Activated B cell treated with CpG ODN at 0.5 μM for 24 hours (primary cell): ENCODE measurements around the gene NOC3L. TPM values are rescaled to one million over a fixed set of nuclear protein-coding genes. Genes with fewer than 3 reads are reported as not detected.
A peak's percentile ranks its signal among the peaks of the same experiment; 100 is the strongest.

ENCODE experiments used
- ATAC-seq: fragments of 200-7000 bp; cut with Tn5 transposase; one replicate; pipeline ENCODE4 v1.10.0; 2021; ENCODE audit warnings: low read depth, mild to moderate bottlenecking, moderate library complexity
- CTCF ChIA-PET: fragments of 350-600 bp; sonication (Branson Sonifier 250); formaldehyde crosslinking; loops from one replicate; lab custom pipeline; 2021; ENCODE audit warnings: antibody characterized with exemption; lab: Charles Lee
- POLR2A ChIA-PET: fragments of 350-600 bp; sonication (Branson Sonifier 250); formaldehyde crosslinking; loops from one replicate; lab custom pipeline; 2021; ENCODE audit warnings: antibody characterized with exemption; lab: Charles Lee
- DNase-seq: peaks from one replicate; pipeline ENCODE4 v3.0.0; 2022
- H3K27ac Mint-ChIP-seq: one replicate; pipeline ENCODE4 v1.8.0; 2020; ENCODE audit warnings: mixed read lengths
- H3K27me3 Mint-ChIP-seq: one replicate; pipeline ENCODE4 v1.8.0; 2021; ENCODE audit warnings: mixed read lengths
- H3K36me3 Mint-ChIP-seq: one replicate; pipeline ENCODE4 v1.8.0; 2021; ENCODE audit warnings: low read depth, mixed read lengths
- H3K4me1 Mint-ChIP-seq: one replicate; pipeline ENCODE4 v1.8.0; 2021; ENCODE audit warnings: mixed read lengths
- H3K4me3 Mint-ChIP-seq: one replicate; pipeline ENCODE4 v1.8.0; 2020; ENCODE audit warnings: mild to moderate bottlenecking, mixed read lengths
- H3K9me3 Mint-ChIP-seq: one replicate; pipeline ENCODE4 v1.8.0; 2020; ENCODE audit warnings: mixed read lengths
- CTCF ChIP-seq: fragments of 200-600 bp; IDR thresholded peaks from one replicate; pipeline ENCODE4 v1.8.0; 2022; ENCODE audit warnings: antibody characterized with exemption, mild to moderate bottlenecking
- intact Hi-C: fragments of 100-400 bp; cut with micrococcal nuclease; formaldehyde crosslinking; loops from one replicate; pipeline ENCODE4 v1.15.1; 2024
- total RNA-seq: library from RNA; stranded (reverse); gene quantifications from 2 replicates; pipeline ENCODE4 v1.2.3, GENCODE V29; 2022

NOC3L gene
- total RNA-seq, 1 donor from 2014 or later = 50.8 TPM

- no peak for DNase-seq
- Mint-ChIP-seq H3K27me3 (no peaks in the 10 kb centered on the region), H3K4me1 (peaks cover 31% of the 10 kb centered on the region), H3K27ac (peak overlapping the region; percentile 90), H3K9me3 (no peaks in the 10 kb centered on the region), H3K36me3 (peaks cover 71% of the 10 kb centered on the region), H3K4me3 (peak overlapping the region; percentile 79)
- intact Hi-C loops = loop anchor here (1.0 to 5.0 kb wide), 3 partner anchors 18 to 98 kb away; partner anchors contain the start of genes NOC3L and TBC1D12
- ATAC-seq = peak; percentile 91
- ChIA-PET CTCF (interaction anchor here (1.2 to 1.5 kb wide), 2 partner anchors 17 to 59 kb away, joined by 3 to 5 read pairs; no protein-coding TSS in a partner anchor), POLR2A (interaction anchor here (1.0 to 1.6 kb wide), 2 partner anchors 18 to 58 kb away, joined by 4 to 7 read pairs; partner anchors contain the start of gene NOC3L)
- no peak for TF ChIP-seq CTCF
These were observed 18.1 kb downstream of the NOC3L start for GRCh38 chr10:94344522-94345122.

GRCh38 chr10:94343151-94343550 lies 19.6 kb downstream of the NOC3L start:
- Mint-ChIP-seq H3K27ac (peak overlapping the region; percentile 18), H3K27me3 (no peaks in the 10 kb centered on the region), H3K36me3 (peaks cover 78% of the 10 kb centered on the region), H3K9me3 (no peaks in the 10 kb centered on the region), H3K4me3 (peak overlapping the region; percentile 7), H3K4me1 (peaks cover 27% of the 10 kb centered on the region)
- CTCF ChIA-PET = interaction anchor here (1.2 kb wide), 1 partner anchor 10 kb away, joined by 4 read pairs; no protein-coding TSS in a partner anchor
- intact Hi-C loops = loop anchor here (5.0 kb wide), 1 partner anchor 59 kb away; the partner anchor contains the start of gene TBC1D12
- ATAC-seq (no peak), DNase-seq (no peak)
- no peak for TF ChIP-seq CTCF
- POLR2A ChIA-PET = interaction anchor here (1.2 kb wide), 1 partner anchor 19 kb away, joined by 4 read pairs; the partner anchor contains the start of gene NOC3L

DNA sequence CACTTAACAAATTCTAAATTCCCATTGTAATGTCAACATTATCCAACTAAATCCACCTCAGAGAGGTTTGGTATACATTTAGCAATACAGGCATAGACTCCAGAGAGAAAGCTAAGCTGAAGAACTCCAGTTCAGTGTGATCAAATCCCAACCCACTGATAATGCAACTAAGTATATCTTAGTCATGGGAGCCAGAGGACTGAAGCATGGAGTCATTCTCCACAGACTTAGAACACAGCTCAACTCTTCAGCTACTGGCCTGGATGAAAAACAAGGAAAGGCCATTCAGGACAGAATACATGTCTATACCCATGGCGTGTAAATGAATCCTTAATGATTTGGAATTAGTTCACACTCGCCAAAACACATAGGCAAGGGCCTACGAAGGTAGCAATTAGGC lies 27.9 kb downstream of the NOC3L start:
- ChIA-PET CTCF (interaction anchor here (1.2 to 2.6 kb wide), 2 partner anchors 15 to 16 kb away, joined by 4 to 10 read pairs; no protein-coding TSS in a partner anchor), POLR2A (no interaction called here)
- Mint-ChIP-seq H3K27me3 (no peaks in the 10 kb centered on the region), H3K4me3 (no peak overlapping the region), H3K27ac (no peak overlapping the region), H3K9me3 (no peaks in the 10 kb centered on the region), H3K4me1 (no peaks in the 10 kb centered on the region), H3K36me3 (peaks cover 89% of the 10 kb centered on the region)
- intact Hi-C loops = no loop called here
- TF ChIP-seq CTCF = no peak
- DNase-seq = no peak
- no peak for ATAC-seq

GRCh38 chr10:94333051-94333450 lies 29.7 kb downstream of the NOC3L start:
- H3K27me3 Mint-ChIP-seq = no peaks in the 10 kb centered on the region
- no peak for DNase-seq
- no peaks in the 10 kb centered on the region for H3K9me3 Mint-ChIP-seq
- ChIA-PET CTCF (interaction anchor here (0.7 to 2.6 kb wide), 3 partner anchors 10 to 18 kb away, joined by 3 to 10 read pairs (median 4); no protein-coding TSS in a partner anchor), POLR2A (interaction anchor here (0.5 kb wide), 1 partner anchor 1767 kb away, joined by 4 read pairs; no protein-coding TSS in a partner anchor)
- no peak for TF ChIP-seq CTCF
- H3K36me3 Mint-ChIP-seq = peaks cover 83% of the 10 kb centered on the region
- intact Hi-C loops = no loop called here
- no peaks in the 10 kb centered on the region for H3K4me1 Mint-ChIP-seq
- H3K4me3 Mint-ChIP-seq = no peak overlapping the region
- H3K27ac Mint-ChIP-seq = no peak overlapping the region
- no peak for ATAC-seq

DNA sequence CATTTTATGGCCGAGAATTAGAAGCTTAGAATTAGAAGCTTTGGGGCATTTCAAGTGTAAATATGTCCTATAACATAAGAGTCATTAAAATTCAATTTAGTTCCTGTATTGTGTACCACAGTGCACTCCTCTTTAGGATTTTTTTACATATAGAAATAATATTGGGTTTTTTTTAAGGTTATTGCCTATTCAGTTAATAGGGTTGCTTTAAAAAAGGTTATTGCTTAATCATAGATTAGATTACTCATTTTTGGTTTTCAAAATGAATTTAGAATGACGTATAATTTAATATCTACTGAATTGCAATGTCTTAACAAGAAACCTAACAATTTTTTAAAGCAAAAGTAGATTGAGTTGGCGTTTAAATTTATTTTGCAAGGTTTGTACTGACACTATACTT lies 34.1 kb downstream of the NOC3L start:
- ChIA-PET CTCF (no interaction called here), POLR2A (no interaction called here)
- H3K9me3 Mint-ChIP-seq = no peaks in the 10 kb centered on the region
- no peak for TF ChIP-seq CTCF
- intact Hi-C loops = no loop called here
- H3K4me1 Mint-ChIP-seq = no peaks in the 10 kb centered on the region
- DNase-seq = no peak
- H3K27me3 Mint-ChIP-seq = no peaks in the 10 kb centered on the region
- H3K27ac Mint-ChIP-seq = no peak overlapping the region
- no peak overlapping the region for H3K4me3 Mint-ChIP-seq
- H3K36me3 Mint-ChIP-seq = peaks cover 81% of the 10 kb centered on the region
- no peak for ATAC-seq
